Measurements from ENCODE around the gene HIGD2B. TPM values are rescaled to one million over a fixed set of nuclear protein-coding genes. Genes with fewer than 3 reads are reported as not detected.

Gene HIGD2B
- total and polyA plus RNA-seq, 9 of the 15 experiments (the other 6 are each of a cell fraction or from before 2014, with no cell fraction given): 0.04 to 0.18 (median 0.14) TPM; not detected in 6

- Histone ChIP-seq H3K9me1 (ENCODE audit: control insufficient read depth, insufficient read depth, low read length) (no peaks in the 10 kb centered on the region), H3K27ac (ENCODE audit: extremely low read depth, low read depth, low read length) (no peak overlapping the region), H3K9me3 (replicated peaks; ENCODE audit: control insufficient read depth, insufficient read depth, low read depth, low read length) (no peaks in the 10 kb centered on the region), H3K4me2 (ENCODE audit: insufficient read depth, low read length) (no peak overlapping the region), H4K20me1 (replicated peaks; ENCODE audit: control insufficient read depth, insufficient read depth, low read length) (no peaks in the 10 kb centered on the region), H3K27me3 (ENCODE audit: control insufficient read depth in 2 of 2, insufficient read depth in 2 of 2, low read length in 2 of 2) (no peaks in the 10 kb centered on the region), H3K79me2 (ENCODE audit: control insufficient read depth, insufficient read depth, low read length) (no peaks in the 10 kb centered on the region), H3K36me3 (ENCODE audit: control insufficient read depth, insufficient read depth, low read length) (peaks cover 8% of the 10 kb centered on the region; the same call in 1 of the 3 replicates), H3K4me3 (no peak overlapping the region), H3K9ac (ENCODE audit: insufficient read depth in 1 of 2, low read depth in 2 of 2, low read length in 2 of 2) (no peak overlapping the region), H3K4me1 (replicated peaks in 1 of 2; ENCODE audit: control insufficient read depth in 2 of 2, insufficient read depth in 2 of 2, low read length in 2 of 2) (no peaks in the 10 kb centered on the region), H2AFZ (ENCODE audit: low read depth, low read length) (no peak overlapping the region)
- in situ Hi-C loops (cut with MboI): no loop called here
- TF ChIP-seq RFX7 (CRISPR knock-in tag; IDR thresholded peaks at IDR 0.05) (no peak), ZNF407 (IDR thresholded peaks at IDR 0.05; ENCODE audit: low read depth) (no peak), NCOA4 (IDR thresholded peaks at IDR 0.05; ENCODE audit: partially characterized antibody) (no peak)
- WGBS (ENCODE audit: insufficient coverage, low coverage, missing lambda C conversion rate): 30% methylated on average over 1 of the region's 1 CpG
- no peak for DNase-seq (ENCODE audit: extremely low read depth in 1 of 4, low spot score in 3 of 4)
- ChIA-PET POLR2A (interaction anchor here (1.3 kb wide), 1 partner anchor 26 kb away, joined by 5 read pairs; no protein-coding TSS in a partner anchor), CTCF (ENCODE audit: low intra/inter-chr PET ratio) (no interaction called here)
- no TSS peak for BruUV-seq (replicated peaks)
- intact Hi-C loops (cut with micrococcal nuclease): loop anchor here (10.0 kb wide), 1 partner anchor 71 kb away; no protein-coding TSS in a partner anchor
- no peak for ATAC-seq
- FAIRE-seq: no peak
Observed at GRCh38 chr15:72724028-72724427, 38.0 kb upstream of the HIGD2B start.

All from K562 (cell line).